Stomach (tissue), 4 donors: ENCODE measurements around the gene PIK3R6.

Experiments
- EP300 ChIP-seq: sonication (generic); formaldehyde crosslinking; IDR thresholded peaks from one replicate; pipeline ENCODE4 v1.6.1; 2017; ENCODE audit warnings: antibody characterized with exemption
- POLR2A ChIP-seq, 4 donors: fragments of 450-650 bp; IDR thresholded peaks; one replicate each; pipeline ENCODE4 v1.6.1; 2016; ENCODE audit warnings: antibody characterized with exemption in 4 of 4, control low read depth in 2 of 4, mild to moderate bottlenecking in 1 of 4, moderate library complexity in 1 of 4
- TF ChIP-seq, protein P1 (sequence below), 7 experiments: fragments of 450-650 bp in 4 of 7; fragments of 200-600 bp in 3 of 7; sonication (generic) in 3 of 7; IDR thresholded peaks; one replicate each; pipeline ENCODE4 v1.5.1; 2016 to 2019; ENCODE audit warnings: antibody characterized with exemption in 7 of 7, control low read depth in 2 of 7, mild to moderate bottlenecking in 1 of 7

DNA sequence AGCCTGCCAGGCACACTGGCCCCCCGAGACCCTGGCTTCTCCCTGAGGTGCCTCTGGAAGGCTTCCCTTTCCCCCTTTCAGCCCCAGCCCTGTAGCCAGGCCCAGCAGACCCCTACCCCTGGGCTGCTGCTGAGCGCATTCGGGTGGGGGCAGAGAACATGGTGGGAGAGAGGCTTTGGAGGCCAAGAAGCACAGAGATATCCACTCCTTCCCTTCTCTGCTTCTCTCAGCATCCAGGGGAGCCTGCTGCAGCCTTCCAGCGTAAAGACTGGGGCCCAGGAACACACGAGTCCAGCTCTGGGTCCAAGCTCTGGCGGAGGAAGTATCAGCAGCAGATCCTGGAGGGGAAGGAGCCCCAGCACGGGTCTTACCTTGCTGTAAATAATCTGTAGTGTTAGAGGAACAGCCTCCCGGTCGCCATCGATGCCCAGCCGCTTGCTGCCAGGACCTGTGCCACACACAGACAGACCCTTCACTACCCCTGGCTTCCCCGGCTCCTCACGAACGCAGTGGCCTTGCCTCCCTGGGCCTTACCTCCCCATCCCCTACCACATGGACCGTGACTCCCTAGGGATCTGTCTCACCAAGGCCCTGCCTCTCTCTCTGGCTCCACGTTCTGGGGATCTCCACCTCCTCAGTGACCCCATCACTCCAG, 17.0 kb upstream of the PIK3R6 start:
- no peak for TF ChIP-seq EP300
- TF ChIP-seq, protein P1, sequence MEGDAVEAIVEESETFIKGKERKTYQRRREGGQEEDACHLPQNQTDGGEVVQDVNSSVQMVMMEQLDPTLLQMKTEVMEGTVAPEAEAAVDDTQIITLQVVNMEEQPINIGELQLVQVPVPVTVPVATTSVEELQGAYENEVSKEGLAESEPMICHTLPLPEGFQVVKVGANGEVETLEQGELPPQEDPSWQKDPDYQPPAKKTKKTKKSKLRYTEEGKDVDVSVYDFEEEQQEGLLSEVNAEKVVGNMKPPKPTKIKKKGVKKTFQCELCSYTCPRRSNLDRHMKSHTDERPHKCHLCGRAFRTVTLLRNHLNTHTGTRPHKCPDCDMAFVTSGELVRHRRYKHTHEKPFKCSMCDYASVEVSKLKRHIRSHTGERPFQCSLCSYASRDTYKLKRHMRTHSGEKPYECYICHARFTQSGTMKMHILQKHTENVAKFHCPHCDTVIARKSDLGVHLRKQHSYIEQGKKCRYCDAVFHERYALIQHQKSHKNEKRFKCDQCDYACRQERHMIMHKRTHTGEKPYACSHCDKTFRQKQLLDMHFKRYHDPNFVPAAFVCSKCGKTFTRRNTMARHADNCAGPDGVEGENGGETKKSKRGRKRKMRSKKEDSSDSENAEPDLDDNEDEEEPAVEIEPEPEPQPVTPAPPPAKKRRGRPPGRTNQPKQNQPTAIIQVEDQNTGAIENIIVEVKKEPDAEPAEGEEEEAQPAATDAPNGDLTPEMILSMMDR (IDR thresholded peaks at IDR 0.05), result no peak
- no peak for TF ChIP-seq POLR2A (IDR thresholded peaks at IDR 0.05)
